Heart left ventricle (tissue), 13 donors: ENCODE data around the gene SWT1.

Experiments
- CTCF ChIP-seq, 12 donors: fragments of 200-600 bp; sonication (generic) in 4 of 12; IDR thresholded peaks; one replicate each; pipeline versions ENCODE4 v1.5.0 to v1.8.0; 2018 to 2022; ENCODE audit warnings: antibody characterized with exemption in 12 of 12, mild to moderate bottlenecking in 5 of 12
- POLR2A ChIP-seq, 2 donors: fragments of 450-650 bp; IDR thresholded peaks; one replicate each; pipeline ENCODE4 v1.6.1; 2017; ENCODE audit warnings: antibody characterized with exemption in 2 of 2, mild to moderate bottlenecking in 2 of 2, moderate library complexity in 2 of 2
- donor health status: ischemic (EF 13 %, LVEDD 7.1; RV severe dilation, severe dysfunction).
- donor health status: DM: no; HTN: yes; CAD: no.
- donor health status: DM: no; HTN: no; CAD: no.
- donor health status: ischemic (EF 25% LVEDD 6.9; RV normal size, moderate dysfunction).
- donor health status: ischemic (EF 25% LVEDD 5.7; RV mildly dilated, moderate dysfunction).
- donor health status: ischemic (EF 35%, LVEDD 5.7; RV mildly dilated, moderate dysfunction).
- donor health status: nonischemic (EF 11% LVEDD 7.7; RV severe dilation, severe dysfunction).
- donor health status: DM: yes; HTN: yes; CAD: no.
- donor health status: PGD.
- donor health status: ischemic (EF 29% LVEDD 5.4; RV normal size, mild dysfunction).
- donor health status: nonischemic (EF 23%, LVEDD 6.1; RV moderate dilation, normal function).

GRCh38 chr1:185207980-185208602 lies 51.1 kb downstream of the SWT1 start:
- no peak for TF ChIP-seq CTCF (IDR thresholded peaks at IDR 0.05)
- no peak for TF ChIP-seq POLR2A (IDR thresholded peaks at IDR 0.05)
